HCT116 (cell line): Measurements from ENCODE around the gene DNHD1.

Source experiments
- CTCF ChIP-seq, 3 experiments: fragments of 200-600 bp in 1 of 3; sonication (generic) in 1 of 3; IDR thresholded peaks in 2 of 3; conservative IDR thresholded peaks in 1 of 3; 2 replicates each; pipeline ENCODE4 v1.5.1; 2012 to 2017; ENCODE audit warnings: low read depth in 2 of 3, low read length in 2 of 3, antibody characterized with exemption in 1 of 3, borderline replicate concordance in 1 of 3, control low read depth in 1 of 3, mild to moderate bottlenecking in 1 of 3, mixed read lengths in 1 of 3, mixed run types in 1 of 3, moderate library complexity in 1 of 3; ENCODE audit not compliant: insufficient read depth in 1 of 3
- EGR1 ChIP-seq: IDR thresholded peaks from 2 replicates; pipeline ENCODE4 v1.6.1; 2012; ENCODE audit warnings: low read depth
- EZH2 ChIP-seq: fragments of 200-600 bp; sonication (generic); IDR thresholded peaks from 2 replicates; pipeline ENCODE4 v1.6.1; 2017; ENCODE audit warnings: antibody characterized with exemption, mixed run types
- POLR2A ChIP-seq: IDR thresholded peaks from 2 replicates; pipeline ENCODE4 v1.7.0; 2011; ENCODE audit warnings: borderline replicate concordance; ENCODE audit not compliant: insufficient read depth, insufficient read length; ENCODE audit errors: extremely low read depth
- RAD21 ChIP-seq: IDR thresholded peaks from 2 replicates; pipeline ENCODE4 v1.6.1; 2012; ENCODE audit warnings: low read depth, mild to moderate bottlenecking
- YY1 ChIP-seq: IDR thresholded peaks from 2 replicates; pipeline ENCODE4 v1.6.1; 2011; ENCODE audit warnings: low read length, low read depth, moderate library complexity, mild to moderate bottlenecking; ENCODE audit not compliant: insufficient replicate concordance; ENCODE audit errors: extremely low read depth
- ZNF274 ChIP-seq: fragments of 200-500 bp; sonication (Bioruptor generic); IDR thresholded peaks from 2 replicates; pipeline ENCODE4 v1.6.1; 2014; ENCODE audit warnings: mild to moderate bottlenecking, low read depth, low read length, inconsistent platforms

GRCh38 chr11:6583584-6583983 is 86.5 kb downstream of the DNHD1 start:
- no peak for TF ChIP-seq RAD21
- TF ChIP-seq CTCF (IDR thresholded peaks at IDR 0.05 in 2 of 3, conservative IDR thresholded peaks at IDR 0.05 in 1 of 3; ENCODE audit: borderline replicate concordance in 1 of 3, insufficient read depth in 1 of 3, low read depth in 2 of 3, low read length in 2 of 3) = no peak
- no peak for TF ChIP-seq POLR2A
- no peak for TF ChIP-seq EZH2
- no peak for TF ChIP-seq EGR1
- no peak for TF ChIP-seq YY1
- no peak for TF ChIP-seq ZNF274
